Adrenal gland (tissue), 5 donors: Measurements from ENCODE around the gene NAGPA.

ENCODE experiments used
- CTCF ChIP-seq, 6 experiments: fragments of 450-650 bp in 4 of 6; fragments of 200-600 bp in 2 of 6; sonication (generic) in 1 of 6; IDR thresholded peaks; 1 replicate in 5 of 6; 2 replicates in 1 of 6; pipeline versions ENCODE4 v1.5.1 to v1.8.0; 2016 to 2021; ENCODE audit warnings: antibody characterized with exemption in 6 of 6, mild to moderate bottlenecking in 2 of 6, moderate library complexity in 1 of 6
- POLR2A ChIP-seq, 2 donors: fragments of 450-650 bp; IDR thresholded peaks; one replicate each; pipeline ENCODE4 v1.6.1; 2017; ENCODE audit warnings: antibody characterized with exemption in 2 of 2, mild to moderate bottlenecking in 2 of 2, moderate library complexity in 1 of 2
- donor health status: DM: no; HTN: no; CAD: no.

- no peak for TF ChIP-seq CTCF (IDR thresholded peaks at IDR 0.05)
- TF ChIP-seq POLR2A (IDR thresholded peaks at IDR 0.05): no peak
These were observed 31.7 kb downstream of the NAGPA start for GRCh38 chr16:5001986-5002385.
